NT2/D1 (cell line): ENCODE measurements around the gene DSTN.

Experiments used
- DNase-seq: peaks from one replicate; pipeline ENCODE4 v3.0.0-alpha.2; 2011; ENCODE audit warnings: low read depth, low spot score
- H3K27me3 ChIP-seq: 2 replicates; pipeline ENCODE4 v1.6.0; 2011; ENCODE audit warnings: mild to moderate bottlenecking; ENCODE audit not compliant: insufficient read length, insufficient read depth
- H3K36me3 ChIP-seq: 2 replicates; pipeline ENCODE4 v1.6.1; 2011; ENCODE audit warnings: mild to moderate bottlenecking, low read length, mixed read lengths; ENCODE audit not compliant: insufficient read depth, insufficient read length
- H3K4me1 ChIP-seq: 2 replicates; pipeline ENCODE4 v1.5.1; 2011; ENCODE audit not compliant: insufficient read depth, insufficient read length
- H3K4me3 ChIP-seq: 2 replicates; pipeline ENCODE4 v1.5.1; 2011; ENCODE audit warnings: low read depth; ENCODE audit not compliant: insufficient read length
- H3K9ac ChIP-seq: 2 replicates; pipeline ENCODE4 v1.6.0; 2011; ENCODE audit warnings: low read depth; ENCODE audit not compliant: insufficient read length
- H3K9me3 ChIP-seq: 2 replicates; pipeline ENCODE4 v1.5.1; 2011; ENCODE audit warnings: mild to moderate bottlenecking, low read length; ENCODE audit not compliant: insufficient read depth
- SUZ12 ChIP-seq: IDR thresholded peaks from 2 replicates; pipeline ENCODE4 v1.6.1; 2011; ENCODE audit not compliant: insufficient read length, insufficient read depth; ENCODE audit errors: extremely low read depth
- YY1 ChIP-seq: IDR thresholded peaks from 2 replicates; pipeline ENCODE4 v1.6.1; 2011; ENCODE audit not compliant: insufficient read length, insufficient read depth
- ZNF274 ChIP-seq: IDR thresholded peaks from 2 replicates; pipeline ENCODE4 v1.6.1; 2011; ENCODE audit warnings: mild to moderate bottlenecking, low read depth, low read length

Gene DSTN

DNA sequence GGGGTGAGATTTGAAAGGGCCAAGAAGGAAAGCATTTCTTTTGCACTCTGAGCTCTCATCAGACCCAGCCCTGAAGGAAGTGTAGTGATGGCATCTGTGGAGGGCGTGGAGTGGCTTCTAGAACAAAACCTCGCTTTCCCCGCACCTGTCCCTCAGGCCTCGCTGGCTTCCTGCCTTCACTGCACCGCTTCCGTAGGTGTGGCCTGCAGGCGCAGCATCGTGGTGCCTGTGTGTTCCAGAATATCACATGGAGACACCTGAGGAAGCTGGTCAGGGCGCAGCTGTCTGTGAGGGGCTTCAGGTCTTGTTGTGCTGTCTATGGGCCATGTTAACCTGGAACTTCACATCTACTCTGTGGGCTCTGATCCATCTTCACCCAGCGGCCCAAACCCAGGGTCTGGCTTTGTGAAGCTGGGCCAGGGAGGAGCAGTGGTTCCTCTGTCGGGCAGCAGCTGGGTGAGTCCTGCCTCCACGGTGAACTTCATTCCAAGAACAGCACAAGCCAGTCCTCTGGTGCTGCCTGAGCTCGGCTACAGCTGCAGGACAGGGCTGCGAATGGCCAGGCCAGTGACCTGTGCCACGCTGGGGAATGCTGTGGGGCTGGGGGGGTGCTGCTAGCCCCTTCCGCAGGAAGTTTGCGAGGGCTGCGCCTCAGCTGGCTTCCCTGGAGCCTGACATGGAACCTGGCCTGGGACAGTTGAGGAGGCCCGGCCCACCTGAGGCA lies 40.9 kb downstream of the DSTN start:
- DNase-seq, result no peak

DNA sequence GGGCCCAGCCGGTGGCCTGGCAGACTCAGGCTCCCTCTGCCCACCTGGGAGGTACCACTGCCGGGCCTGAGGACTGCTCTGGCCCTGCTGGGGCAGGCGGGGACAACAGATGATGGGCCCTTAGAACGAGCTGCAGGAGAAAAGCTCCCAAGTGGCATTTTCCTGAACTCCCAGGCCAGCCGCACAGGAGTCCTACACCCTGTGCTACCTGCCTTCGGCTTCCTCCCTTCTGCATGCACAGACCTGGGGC lies 41.3 kb downstream of the DSTN start:
- Histone ChIP-seq H3K36me3 (peaks cover 72% of the 10 kb centered on the region), H3K9me3 (no peaks in the 10 kb centered on the region)

More for the DNA sequence above, 40.9 kb downstream of the DSTN start:
- Histone ChIP-seq H3K4me3 (no peak overlapping the region), H3K4me1 (peaks cover 15% of the 10 kb centered on the region), H3K27me3 (no peaks in the 10 kb centered on the region), H3K36me3 (peaks cover 67% of the 10 kb centered on the region), H3K9ac (no peak overlapping the region), H3K9me3 (no peaks in the 10 kb centered on the region)
- TF ChIP-seq ZNF274, result no peak
- TF ChIP-seq YY1, result no peak
- TF ChIP-seq SUZ12, result no peak

DNA sequence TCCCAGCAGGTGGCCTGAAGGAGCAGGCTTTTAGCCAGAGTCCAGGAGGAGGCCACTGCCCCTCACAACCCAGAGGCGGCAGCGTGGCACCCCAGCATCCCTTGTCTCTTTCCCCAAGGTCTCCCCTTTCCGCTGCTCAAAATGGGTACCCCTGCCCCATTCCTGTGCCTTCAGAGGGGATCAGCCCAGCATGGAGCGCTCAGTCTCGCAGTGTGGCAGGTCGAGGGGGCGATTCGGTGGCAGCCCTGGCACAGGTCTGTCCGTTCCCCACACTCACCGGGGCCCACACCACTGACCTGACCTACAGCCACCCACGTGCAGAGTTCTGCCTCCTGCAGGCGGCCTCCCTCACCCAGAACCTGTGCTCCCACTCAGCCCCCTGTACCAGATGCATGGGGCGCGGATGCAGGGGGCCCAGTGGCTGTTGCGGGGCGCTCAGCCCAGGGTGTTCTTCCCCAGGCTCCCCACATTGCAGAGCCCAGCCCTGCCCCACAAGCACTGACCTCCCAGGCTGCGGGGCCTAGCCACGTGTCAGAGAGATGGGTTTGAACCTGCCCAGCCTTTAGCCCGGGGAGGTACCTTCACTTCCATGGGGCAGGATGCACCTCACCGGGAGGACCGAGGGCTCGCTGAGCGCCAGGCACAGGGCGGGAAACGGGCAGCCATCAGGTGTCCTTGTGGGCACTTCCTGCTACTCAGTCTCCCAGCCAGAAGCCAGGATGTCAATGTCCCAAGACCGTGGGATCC lies 41.8 kb downstream of the DSTN start:
- Histone ChIP-seq H3K27me3 (no peaks in the 10 kb centered on the region), H3K4me3 (no peak overlapping the region), H3K9me3 (no peaks in the 10 kb centered on the region), H3K9ac (no peak overlapping the region), H3K4me1 (peaks cover 15% of the 10 kb centered on the region), H3K36me3 (peaks cover 72% of the 10 kb centered on the region)
- DNase-seq, result no peak
- TF ChIP-seq YY1, result no peak
- no peak for TF ChIP-seq ZNF274
- TF ChIP-seq SUZ12, result no peak

More for the DNA sequence above, 41.3 kb downstream of the DSTN start:
- no peak for DNase-seq
- Histone ChIP-seq H3K27me3 (no peaks in the 10 kb centered on the region), H3K9ac (no peak overlapping the region), H3K4me1 (peaks cover 15% of the 10 kb centered on the region), H3K4me3 (no peak overlapping the region)
- TF ChIP-seq SUZ12 (no peak), YY1 (no peak), ZNF274 (no peak)

DNA sequence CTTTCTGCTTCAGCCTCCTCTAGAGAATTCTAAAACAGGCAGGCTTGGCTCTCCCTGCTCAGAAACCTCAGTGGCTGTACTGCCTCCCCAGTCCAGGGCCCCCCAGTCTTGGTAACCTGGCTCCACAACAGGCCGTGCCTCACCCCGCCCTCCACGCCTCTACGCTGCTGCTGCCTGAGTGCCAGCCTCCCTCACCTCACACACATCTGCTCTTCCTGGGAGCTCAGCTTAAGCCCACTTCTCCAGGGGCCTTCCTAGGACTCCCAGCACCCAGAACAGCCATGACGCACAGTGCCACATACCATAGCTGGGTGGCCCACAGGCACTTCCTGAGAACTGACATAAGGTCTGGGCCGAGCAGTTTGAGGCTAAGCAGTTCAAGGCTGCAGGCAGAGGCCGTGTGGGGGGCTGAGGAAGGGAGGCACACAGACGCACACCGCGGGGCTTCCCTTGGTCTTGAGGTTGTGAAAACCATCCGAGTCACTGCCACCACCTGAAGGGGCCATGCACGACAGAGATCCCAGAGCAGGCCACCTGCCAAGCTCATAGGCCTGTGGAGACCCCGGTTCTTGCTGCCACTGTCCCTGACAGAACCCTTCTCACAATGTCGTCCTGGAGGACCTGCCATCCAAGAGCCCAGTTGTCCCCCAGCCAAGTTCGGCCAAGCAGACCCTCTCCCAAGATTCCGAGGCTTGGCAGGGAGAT lies 42.6 kb downstream of the DSTN start:
- H3K9me3 ChIP-seq, result no peaks in the 10 kb centered on the region
- DNase-seq, result no peak
- H3K27me3 ChIP-seq, result no peaks in the 10 kb centered on the region
- H3K4me3 ChIP-seq, result no peak overlapping the region
- peaks cover 73% of the 10 kb centered on the region for H3K36me3 ChIP-seq
- H3K9ac ChIP-seq, result no peak overlapping the region
- H3K4me1 ChIP-seq, result peaks cover 15% of the 10 kb centered on the region
- TF ChIP-seq SUZ12, result no peak
- TF ChIP-seq YY1, result no peak
- no peak for TF ChIP-seq ZNF274

DNA sequence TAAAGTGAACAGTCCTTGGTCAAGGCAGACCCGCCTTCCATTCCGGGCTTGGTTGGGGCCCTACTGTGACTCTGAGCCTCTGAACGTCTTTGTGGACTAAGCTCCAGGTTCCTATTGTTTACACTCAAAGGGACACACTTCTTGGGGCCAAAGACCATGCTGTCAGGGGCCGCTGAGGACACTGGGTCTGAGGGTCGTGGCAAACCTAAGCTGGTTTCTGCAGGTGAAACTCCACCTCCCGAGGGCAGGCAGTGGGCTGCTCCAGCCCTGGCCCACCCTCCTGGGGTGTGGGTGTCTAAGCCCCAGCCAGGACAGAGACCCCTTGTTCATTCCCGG lies 43.1 kb downstream of the DSTN start:
- H3K4me3 ChIP-seq, result no peak overlapping the region
- H3K36me3 ChIP-seq, result peaks cover 74% of the 10 kb centered on the region
- no peaks in the 10 kb centered on the region for H3K9me3 ChIP-seq
- H3K27me3 ChIP-seq, result no peaks in the 10 kb centered on the region
- no peak for DNase-seq
- TF ChIP-seq SUZ12, result no peak
- no peak for TF ChIP-seq YY1
- no peak for TF ChIP-seq ZNF274
- peaks cover 15% of the 10 kb centered on the region for H3K4me1 ChIP-seq
- no peak overlapping the region for H3K9ac ChIP-seq

DNA sequence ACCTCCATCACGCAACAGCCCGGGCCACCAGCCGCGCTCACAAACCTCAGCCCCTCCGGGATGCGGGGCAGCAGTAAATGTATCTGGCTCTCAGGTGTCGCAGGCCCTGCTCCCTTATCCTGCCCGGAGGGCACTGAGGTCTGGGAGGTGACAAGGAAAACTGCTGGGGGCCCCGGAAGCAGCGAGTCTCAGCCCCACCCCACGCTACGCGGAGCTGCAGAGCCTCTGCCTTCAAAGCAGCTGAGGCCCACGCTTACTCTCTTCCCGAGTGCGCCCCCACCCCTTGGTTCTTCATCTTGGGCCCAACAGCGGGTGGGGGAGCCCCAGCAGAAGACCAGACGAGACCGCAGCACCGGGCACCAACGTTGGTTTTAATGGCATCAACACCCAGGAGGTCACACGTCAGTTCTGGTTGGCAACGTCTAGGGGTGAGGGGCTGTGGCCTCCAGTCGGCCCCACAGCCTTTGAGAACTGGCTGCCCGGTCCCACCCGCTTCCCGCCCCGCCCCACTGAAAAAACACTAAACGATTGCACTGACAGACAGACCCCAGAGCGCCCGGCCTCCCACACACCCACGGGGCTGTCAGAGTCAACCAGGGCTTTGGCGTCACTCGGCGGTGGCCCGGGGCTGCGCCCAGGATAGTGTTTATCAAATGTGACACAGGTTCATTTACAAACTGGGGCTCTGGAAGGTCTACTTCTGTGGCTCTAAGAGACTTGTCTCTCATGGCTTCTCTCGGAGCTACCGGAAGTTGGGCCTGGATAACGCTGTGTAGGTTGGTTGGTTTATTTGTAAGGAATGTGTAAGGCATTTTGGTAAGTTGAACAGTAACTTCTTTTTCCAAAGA lies 43.7 kb downstream of the DSTN start:
- DNase-seq, result no peak
- no peak for TF ChIP-seq ZNF274
- no peak for TF ChIP-seq YY1
- TF ChIP-seq SUZ12, result no peak
- Histone ChIP-seq H3K4me1 (peaks cover 15% of the 10 kb centered on the region), H3K9ac (no peak overlapping the region), H3K36me3 (peaks cover 75% of the 10 kb centered on the region), H3K4me3 (no peak overlapping the region), H3K27me3 (no peaks in the 10 kb centered on the region), H3K9me3 (no peaks in the 10 kb centered on the region)
